H9 (cell line): ENCODE results near the gene TCF25. TPM values are rescaled to one million over a fixed set of nuclear protein-coding genes. Genes with fewer than 3 reads are reported as not detected.

Source experiments
- DNase-seq: peaks from one replicate; pipeline ENCODE4 v3.0.0-alpha.2; 2017
- H2AFZ ChIP-seq: one replicate; pipeline ENCODE4 v1.6.1; 2013; ENCODE audit warnings: mild to moderate bottlenecking, low read length, control low read depth, moderate library complexity
- H2AK5ac ChIP-seq: 2 replicates; pipeline ENCODE4 v1.6.1; 2013; ENCODE audit warnings: low read length, control low read depth, mixed read lengths; ENCODE audit not compliant: insufficient read length
- H2BK120ac ChIP-seq: one replicate; pipeline ENCODE4 v1.6.1; 2013; ENCODE audit warnings: low read depth, mild to moderate bottlenecking, low read length, control low read depth, inconsistent platforms; ENCODE audit not compliant: poor library complexity, severe bottlenecking
- H2BK12ac ChIP-seq: 2 replicates; pipeline ENCODE4 v1.6.1; 2013; ENCODE audit warnings: low read length, control low read depth, mixed read lengths, low read depth; ENCODE audit not compliant: insufficient read length
- H2BK15ac ChIP-seq: 2 replicates; pipeline ENCODE4 v1.6.1; 2013; ENCODE audit warnings: low read depth, low read length, control low read depth
- H2BK20ac ChIP-seq: one replicate; pipeline ENCODE4 v1.6.1; 2013; ENCODE audit warnings: low read depth, mild to moderate bottlenecking, low read length, control low read depth, inconsistent platforms; ENCODE audit not compliant: poor library complexity, severe bottlenecking
- H2BK5ac ChIP-seq: 2 replicates; pipeline ENCODE4 v1.6.1; 2013; ENCODE audit warnings: low read length, control low read depth, mixed read lengths; ENCODE audit not compliant: insufficient read length
- H3K14ac ChIP-seq: 2 replicates; pipeline ENCODE4 v1.6.1; 2013; ENCODE audit warnings: low read length, control low read depth; ENCODE audit not compliant: insufficient read depth
- H3K18ac ChIP-seq: 2 replicates; pipeline ENCODE4 v1.6.1; 2013; ENCODE audit warnings: low read depth, mild to moderate bottlenecking, mixed read lengths, low read length, control low read depth; ENCODE audit not compliant: insufficient read length
- H3K23ac ChIP-seq: 2 replicates; pipeline ENCODE4 v1.6.1; 2013; ENCODE audit warnings: low read length, control low read depth, mixed read lengths, low read depth; ENCODE audit not compliant: insufficient read length
- H3K23me2 ChIP-seq: 2 replicates; pipeline ENCODE4 v1.6.1; 2013; ENCODE audit warnings: low read depth, mild to moderate bottlenecking, mixed read lengths, low read length, control low read depth; ENCODE audit not compliant: insufficient read length, poor library complexity, severe bottlenecking
- H3K27ac ChIP-seq: 2 replicates; pipeline ENCODE4 v1.5.1; 2013; ENCODE audit warnings: low read length, control low read depth, mixed read lengths, low read depth; ENCODE audit not compliant: insufficient read length
- H3K27me3 ChIP-seq: 2 replicates; pipeline ENCODE4 v1.6.1; 2013; ENCODE audit warnings: low read length, control low read depth, inconsistent platforms; ENCODE audit not compliant: insufficient read depth
- H3K4ac ChIP-seq: 2 replicates; pipeline ENCODE4 v1.6.1; 2013; ENCODE audit warnings: low read depth, mild to moderate bottlenecking, control low read depth, inconsistent platforms, low read length, moderate library complexity
- H3K4me1 ChIP-seq: 2 replicates; pipeline ENCODE4 v1.6.1; 2013; ENCODE audit warnings: low read length, control low read depth, inconsistent platforms; ENCODE audit not compliant: insufficient read depth
- H3K4me2 ChIP-seq: 2 replicates; pipeline ENCODE4 v1.6.1; 2013; ENCODE audit warnings: low read length, control low read depth, mixed read lengths; ENCODE audit not compliant: insufficient read length, insufficient read depth
- H3K56ac ChIP-seq: 2 replicates; pipeline ENCODE4 v1.6.1; 2013; ENCODE audit warnings: low read depth, mild to moderate bottlenecking, mixed read lengths, low read length, control low read depth; ENCODE audit not compliant: insufficient read length
- H3K79me1 ChIP-seq: 2 replicates; pipeline ENCODE4 v1.6.1; 2013; ENCODE audit warnings: low read depth, mild to moderate bottlenecking, moderate library complexity, low read length, control low read depth, inconsistent platforms; ENCODE audit not compliant: insufficient read depth, poor library complexity, severe bottlenecking
- H3K79me2 ChIP-seq: 2 replicates; pipeline ENCODE4 v1.6.1; 2013; ENCODE audit warnings: low read length, control low read depth, inconsistent platforms; ENCODE audit not compliant: insufficient read depth
- H3K9ac ChIP-seq: 2 replicates; pipeline ENCODE4 v1.6.1; 2013; ENCODE audit warnings: low read length, control low read depth, mixed read lengths; ENCODE audit not compliant: insufficient read length; ENCODE audit errors: extremely low read depth
- H3K9me3 ChIP-seq: one replicate; pipeline ENCODE4 v1.6.1; 2013; ENCODE audit warnings: low read depth, low read length, inconsistent platforms; ENCODE audit not compliant: control insufficient read depth
- H3T11ph ChIP-seq: one replicate; pipeline ENCODE4 v1.6.1; 2013; ENCODE audit warnings: mild to moderate bottlenecking, low read length, control low read depth, inconsistent platforms
- H4K20me1 ChIP-seq: one replicate; pipeline ENCODE4 v1.6.1; 2013; ENCODE audit not compliant: control insufficient read depth, insufficient read length, insufficient read depth
- H4K5ac ChIP-seq: 2 replicates; pipeline ENCODE4 v1.6.1; 2013; ENCODE audit warnings: low read depth, mild to moderate bottlenecking, mixed read lengths, low read length, control low read depth; ENCODE audit not compliant: insufficient read length
- H4K8ac ChIP-seq: replicated peaks from 2 replicates; pipeline ENCODE4 v1.6.1; 2013; ENCODE audit warnings: low read length, control low read depth, mixed read lengths, low read depth; ENCODE audit not compliant: insufficient read length
- H4K91ac ChIP-seq: 2 replicates; pipeline ENCODE4 v1.6.1; 2013; ENCODE audit warnings: low read depth, mild to moderate bottlenecking, moderate library complexity, mixed read lengths, low read length, control low read depth; ENCODE audit not compliant: insufficient read length
- H3K27ac Mint-ChIP-seq, 3 experiments: 2 replicates in 2 of 3; 3 replicates in 1 of 3; pipeline ENCODE4 v1.8.0; 2020 to 2021; ENCODE audit warnings: mixed read lengths in 3 of 3, mild to moderate bottlenecking in 1 of 3, moderate library complexity in 1 of 3
- H3K27me3 Mint-ChIP-seq: 2 replicates; pipeline ENCODE4 v1.8.0; 2021; ENCODE audit warnings: low read depth, mild to moderate bottlenecking, moderate library complexity, mixed read lengths
- H3K36me3 Mint-ChIP-seq, 3 experiments: 2 replicates in 2 of 3; 3 replicates in 1 of 3; pipeline ENCODE4 v1.8.0; 2020 to 2021; ENCODE audit warnings: low read depth in 3 of 3, mixed read lengths in 3 of 3; ENCODE audit not compliant: insufficient read depth in 1 of 3
- H3K4me1 Mint-ChIP-seq, 2 experiments: 2 replicates each; pipeline ENCODE4 v1.8.0; 2020; ENCODE audit warnings: mixed read lengths in 2 of 2
- H3K4me3 Mint-ChIP-seq, 2 experiments: 2 replicates in 1 of 2; 3 replicates in 1 of 2; pipeline ENCODE4 v1.8.0; 2020 to 2021; ENCODE audit warnings: mild to moderate bottlenecking in 2 of 2, mixed read lengths in 2 of 2, moderate library complexity in 1 of 2
- H3K9me3 Mint-ChIP-seq, 2 experiments: 2 replicates in 1 of 2; 3 replicates in 1 of 2; pipeline ENCODE4 v1.8.0; 2020; ENCODE audit warnings: mild to moderate bottlenecking in 2 of 2, mixed read lengths in 2 of 2, moderate library complexity in 1 of 2
- WGBS: extraction: QIAGEN DNeasy Blood & Tissue Kit; methylation state at CpG from one replicate; pipeline ENCODE4 v1.1.7; 2013; ENCODE audit warnings: missing lambda C conversion rate, low lambda C conversion rate, mixed read lengths; ENCODE audit not compliant: insufficient read length; ENCODE audit errors: extremely low coverage; 5-methylcytosine and 5-hydroxymethylcytosine counted together
- total RNA-seq: library from RNA; stranded (reverse); gene quantifications from 2 replicates; pipeline ENCODE4 v1.2.1, GENCODE V29; 2021
- TF ChIP-seq, protein P1 (sequence below): fragments of 200-600 bp; sonication (generic); conservative IDR thresholded peaks from 3 replicates; pipeline ENCODE4 v1.8.0; 2021; ENCODE audit warnings: antibody characterized with exemption, mild to moderate bottlenecking

The TCF25 gene
- total RNA-seq, 1 experiment from 2014 or later, result 109 TPM

DNA sequence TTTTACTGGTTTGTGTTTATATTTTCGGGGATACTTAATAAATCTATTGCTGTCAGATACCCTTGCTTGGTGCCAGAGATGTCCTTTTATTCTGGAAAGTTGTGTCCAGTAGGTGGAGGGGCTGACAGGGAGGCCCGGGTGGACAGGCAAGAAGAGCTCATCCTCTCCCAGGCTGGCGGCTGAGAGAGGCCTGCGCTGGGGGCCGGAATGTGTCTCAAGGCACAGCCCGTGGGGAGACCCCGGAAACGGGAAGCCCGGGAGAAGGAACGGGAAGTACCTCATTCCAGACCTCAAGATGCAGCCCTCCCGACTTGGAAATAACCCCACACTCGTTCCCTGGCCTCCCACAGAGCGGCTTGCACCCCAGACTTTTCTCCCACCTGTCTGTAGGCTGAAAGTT, 62.6 kb downstream of the TCF25 start:
- H4K8ac ChIP-seq, result no peak overlapping the region
- no peaks in the 10 kb centered on the region for H3K79me1 ChIP-seq
- no peaks in the 10 kb centered on the region for H3K23me2 ChIP-seq
- no peak overlapping the region for H2BK20ac ChIP-seq
- no peak overlapping the region for H3K23ac ChIP-seq
- Mint-ChIP-seq H3K4me1 (no peaks in the 10 kb centered on the region), H3K9me3 (no peaks in the 10 kb centered on the region), H3K36me3 (peaks cover 38 to 49% (median 47%) of the 10 kb centered on the region in 3 experiments), H3K27me3 (peaks cover 1% of the 10 kb centered on the region; the same call in 1 of the 2 replicates), H3K27ac (peak overlapping the region in 1 of 3 experiments; percentile 52; a peak in 1 of 7 replicates), H3K4me3 (no peak overlapping the region)
- H2AFZ ChIP-seq, result no peak overlapping the region
- no peak overlapping the region for H2BK120ac ChIP-seq
- no peak overlapping the region for H4K5ac ChIP-seq
- no peak overlapping the region for H3K14ac ChIP-seq
- H4K91ac ChIP-seq, result no peak overlapping the region
- no peaks in the 10 kb centered on the region for H3K79me2 ChIP-seq
- H3K18ac ChIP-seq, result no peak overlapping the region
- H3K4me1 ChIP-seq, result no peaks in the 10 kb centered on the region
- no peak overlapping the region for H3K4ac ChIP-seq
- no peak overlapping the region for H2BK15ac ChIP-seq
- TF ChIP-seq, protein P1, sequence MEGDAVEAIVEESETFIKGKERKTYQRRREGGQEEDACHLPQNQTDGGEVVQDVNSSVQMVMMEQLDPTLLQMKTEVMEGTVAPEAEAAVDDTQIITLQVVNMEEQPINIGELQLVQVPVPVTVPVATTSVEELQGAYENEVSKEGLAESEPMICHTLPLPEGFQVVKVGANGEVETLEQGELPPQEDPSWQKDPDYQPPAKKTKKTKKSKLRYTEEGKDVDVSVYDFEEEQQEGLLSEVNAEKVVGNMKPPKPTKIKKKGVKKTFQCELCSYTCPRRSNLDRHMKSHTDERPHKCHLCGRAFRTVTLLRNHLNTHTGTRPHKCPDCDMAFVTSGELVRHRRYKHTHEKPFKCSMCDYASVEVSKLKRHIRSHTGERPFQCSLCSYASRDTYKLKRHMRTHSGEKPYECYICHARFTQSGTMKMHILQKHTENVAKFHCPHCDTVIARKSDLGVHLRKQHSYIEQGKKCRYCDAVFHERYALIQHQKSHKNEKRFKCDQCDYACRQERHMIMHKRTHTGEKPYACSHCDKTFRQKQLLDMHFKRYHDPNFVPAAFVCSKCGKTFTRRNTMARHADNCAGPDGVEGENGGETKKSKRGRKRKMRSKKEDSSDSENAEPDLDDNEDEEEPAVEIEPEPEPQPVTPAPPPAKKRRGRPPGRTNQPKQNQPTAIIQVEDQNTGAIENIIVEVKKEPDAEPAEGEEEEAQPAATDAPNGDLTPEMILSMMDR, result no peak
- no peak overlapping the region for H3K56ac ChIP-seq
- no peaks in the 10 kb centered on the region for H3K27me3 ChIP-seq
- H4K20me1 ChIP-seq, result no peaks in the 10 kb centered on the region
- H3K9ac ChIP-seq, result no peak overlapping the region
- no peak overlapping the region for H2AK5ac ChIP-seq
- H3T11ph ChIP-seq, result no peak overlapping the region
- no peak overlapping the region for H3K4me2 ChIP-seq
- DNase-seq, result no peak
- H2BK5ac ChIP-seq, result no peak overlapping the region
- H2BK12ac ChIP-seq, result no peak overlapping the region
- H3K9me3 ChIP-seq, result no peaks in the 10 kb centered on the region
- no CpG with 5 or more reads among the region's 13 CpGs for WGBS
- H3K27ac ChIP-seq, result no peak overlapping the region
